Activated naive CD4-positive, alpha-beta T cell treated with anti-CD3 and anti-CD28 coated beads for 36 hours (primary cell): Measurements from ENCODE around the gene MMP15. TPM values are rescaled to one million over a fixed set of nuclear protein-coding genes. Genes with fewer than 3 reads are reported as not detected.
"Not testable (repeated sequence)": the region's sequence is repeated elsewhere in the genome, so short reads cannot be mapped to it uniquely, and the experiment has no call there.

Source experiments
- CTCF ChIA-PET: fragments of 350-600 bp; sonication (Branson Sonifier 250); formaldehyde crosslinking; loops from one replicate; lab custom pipeline; 2021; ENCODE audit warnings: antibody characterized with exemption; lab: Charles Lee
- DNase-seq: peaks from one replicate; pipeline ENCODE4 v3.0.0-alpha.2; 2020
- H3K27ac Mint-ChIP-seq: one replicate; pipeline ENCODE4 v1.8.0; 2021; ENCODE audit warnings: mild to moderate bottlenecking, mixed read lengths
- H3K27me3 Mint-ChIP-seq: one replicate; pipeline ENCODE4 v1.8.0; 2021; ENCODE audit warnings: low read depth, mixed read lengths
- H3K36me3 Mint-ChIP-seq: one replicate; pipeline ENCODE4 v1.8.0; 2021; ENCODE audit warnings: low read depth, mixed read lengths
- H3K4me1 Mint-ChIP-seq: one replicate; pipeline ENCODE4 v1.8.0; 2021; ENCODE audit warnings: low read depth, mixed read lengths
- H3K4me3 Mint-ChIP-seq: one replicate; pipeline ENCODE4 v1.8.0; 2021; ENCODE audit warnings: mild to moderate bottlenecking, moderate library complexity, mixed read lengths
- H3K9me3 Mint-ChIP-seq: one replicate; pipeline ENCODE4 v1.8.0; 2021; ENCODE audit warnings: mixed read lengths
- intact Hi-C: fragments of 100-400 bp; cut with micrococcal nuclease; formaldehyde crosslinking; loops from one replicate; pipeline ENCODE4 v1.15.1; 2023
- total RNA-seq, 2 experiments: library from RNA; stranded (reverse); gene quantifications; one replicate each; pipeline ENCODE4 v1.2.3, GENCODE V29; 2021

MMP15 gene
- under 1 TPM; 0.12 to 0.24 TPM for total RNA-seq

DNA sequence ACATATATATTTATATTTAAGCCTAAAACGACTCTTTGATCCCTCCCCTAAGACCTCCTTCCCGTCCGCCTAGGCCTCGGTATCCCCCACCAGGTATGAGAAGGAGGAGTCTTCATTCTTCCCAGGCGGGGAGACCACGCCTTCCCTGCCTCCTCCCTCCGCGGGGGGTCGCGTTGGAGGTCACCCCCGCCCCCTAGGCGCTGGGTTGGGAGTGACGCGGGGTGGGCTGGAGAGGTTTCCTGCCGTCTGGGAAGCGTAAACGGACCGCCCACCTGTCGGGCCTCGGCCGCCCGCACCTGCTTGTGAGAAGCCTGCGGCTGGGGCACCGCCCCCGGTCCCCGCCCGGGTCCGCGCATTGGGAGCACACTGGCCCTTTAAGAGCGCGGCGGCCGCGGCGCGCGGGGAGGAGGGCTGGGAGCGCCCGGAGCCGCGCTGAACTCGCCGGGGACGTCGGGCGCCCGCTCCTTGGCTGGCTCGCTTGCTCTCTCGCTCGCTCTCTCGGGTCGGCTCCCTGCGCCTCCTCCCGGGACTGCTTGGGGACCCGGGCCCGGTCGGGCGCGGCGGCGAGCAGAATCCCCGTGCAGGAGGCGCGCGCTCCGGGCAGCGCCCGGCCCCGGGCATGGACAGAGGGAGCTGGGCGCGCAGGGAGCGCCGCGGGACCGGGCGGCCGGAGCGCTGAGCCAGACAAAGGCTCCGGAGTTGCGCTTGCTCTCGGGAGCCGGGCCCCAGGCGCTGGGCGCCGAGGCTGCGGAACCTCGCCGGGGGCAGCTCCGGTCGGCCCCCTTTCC lies at the start of gene MMP15:
Gene MMP15, plus strand, starts transcription at position 404 of the 788 bp plus-strand sequence. CDS start 597 bp downstream, outside the sequence.
- intact Hi-C loops, result loop anchor here (1.0 to 10.0 kb wide), 5 partner anchors 104 to 709 kb away; partner anchors contain the start of genes CFAP20, CSNK2A2, GINS3 and GOT2
- Mint-ChIP-seq H3K36me3 (peaks cover 2% of the 10 kb centered on the region), H3K9me3 (no peaks in the 10 kb centered on the region), H3K4me3 (peak within 1 kb of the TSS; percentile 79), H3K4me1 (peaks cover 10% of the 10 kb centered on the region), H3K27ac (no peak within 1 kb of the TSS), H3K27me3 (no peaks in the 10 kb centered on the region)
- CTCF ChIA-PET, result interaction anchor here (0.5 to 2.0 kb wide), 4 partner anchors 17 to 476 kb away, joined by 3 to 8 read pairs (median 4); no protein-coding TSS in a partner anchor
- peak; percentile 60 for DNase-seq

DNA sequence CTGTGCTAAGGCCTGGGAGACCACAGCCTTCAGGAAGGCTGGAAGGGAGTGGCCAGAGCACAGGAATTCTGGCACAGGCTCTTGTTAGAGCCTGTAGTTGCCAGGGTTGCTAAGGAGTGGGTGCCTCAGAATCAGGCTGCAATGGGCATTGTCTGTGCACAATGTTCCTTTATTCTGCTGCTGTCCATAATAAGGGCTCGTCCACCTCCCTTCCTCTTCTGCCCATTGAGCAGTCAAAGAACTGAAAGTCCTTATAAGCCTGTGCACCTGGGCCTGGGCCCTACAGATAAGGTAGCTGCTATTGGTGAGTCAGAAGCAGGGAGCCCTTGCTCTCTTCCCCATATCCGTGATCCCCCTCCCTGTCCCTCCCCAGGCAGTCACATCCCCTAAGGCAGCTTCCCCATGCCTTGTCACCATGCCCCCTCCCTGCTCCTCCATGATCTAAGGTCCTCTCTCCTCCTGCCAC lies 49.2 kb upstream of the MMP15 start:
- no peaks in the 10 kb centered on the region for H3K4me1 Mint-ChIP-seq
- intact Hi-C loops, result no loop called here
- no peak for DNase-seq
- CTCF ChIA-PET, result no interaction called here
- H3K4me3 Mint-ChIP-seq, result no peak overlapping the region
- H3K27me3 Mint-ChIP-seq, result no peaks in the 10 kb centered on the region
- no peaks in the 10 kb centered on the region for H3K36me3 Mint-ChIP-seq
- H3K27ac Mint-ChIP-seq, result no peak overlapping the region
- H3K9me3 Mint-ChIP-seq, result no peaks in the 10 kb centered on the region

DNA sequence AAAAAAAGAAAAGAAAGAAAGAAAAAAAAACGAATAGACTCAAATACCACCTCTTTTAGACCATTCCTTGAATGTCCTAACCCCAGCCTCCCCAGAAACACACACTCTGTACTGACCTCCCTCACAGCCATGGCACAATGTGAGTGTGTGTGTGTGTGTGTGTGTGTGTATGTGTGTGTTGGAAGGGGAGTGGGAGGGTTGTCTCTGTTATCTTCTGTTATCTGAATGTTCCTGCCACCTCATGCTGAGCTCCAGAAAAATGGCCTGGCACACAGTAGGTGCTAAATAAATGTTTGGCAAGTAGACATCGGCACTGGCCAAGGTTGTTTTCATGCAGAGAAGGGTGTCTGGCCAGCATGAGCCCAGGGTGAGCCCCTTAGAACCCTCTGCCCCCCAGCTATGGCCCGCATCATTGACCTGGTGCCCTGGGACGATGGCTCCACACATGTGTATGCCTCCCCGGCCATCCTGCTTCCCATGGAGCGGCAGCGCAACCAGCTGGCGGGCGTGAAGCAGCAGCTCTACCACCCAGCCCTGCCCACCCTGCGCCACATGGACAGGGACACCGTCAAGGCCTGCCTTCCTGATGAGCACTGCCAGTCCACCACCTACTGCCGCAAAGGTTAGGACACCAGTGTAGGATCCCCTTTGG lies 48.0 kb upstream of the MMP15 start:
- no peak overlapping the region for H3K4me3 Mint-ChIP-seq
- intact Hi-C loops, result no loop called here
- H3K36me3 Mint-ChIP-seq, result no peaks in the 10 kb centered on the region
- no peaks in the 10 kb centered on the region for H3K4me1 Mint-ChIP-seq
- H3K9me3 Mint-ChIP-seq, result no peaks in the 10 kb centered on the region
- no peaks in the 10 kb centered on the region for H3K27me3 Mint-ChIP-seq
- no peak overlapping the region for H3K27ac Mint-ChIP-seq
- DNase-seq, result no peak
- CTCF ChIA-PET, result interaction anchor here (0.6 to 0.9 kb wide), 2 partner anchors 22 to 70 kb away, joined by 4 to 5 read pairs; no protein-coding TSS in a partner anchor

DNA sequence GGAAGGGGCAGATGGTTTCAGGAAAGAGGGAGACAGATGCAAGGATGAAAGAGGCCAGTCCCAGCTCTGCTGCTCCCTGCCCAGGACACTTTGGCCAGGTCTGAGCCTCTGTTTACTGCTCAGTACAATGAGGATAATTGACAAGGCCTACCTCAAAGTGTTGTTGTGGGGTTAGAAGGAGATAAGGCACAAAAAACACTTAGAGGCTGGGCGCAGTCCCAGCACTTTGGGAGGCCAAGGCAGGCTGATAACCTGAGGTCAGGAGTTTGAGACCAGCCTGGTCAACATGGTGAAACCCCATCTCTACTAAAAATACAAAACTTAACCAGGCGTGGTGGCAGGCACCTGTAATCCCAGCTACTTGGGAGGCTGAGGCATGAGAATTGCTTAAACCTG lies 47.5 kb upstream of the MMP15 start:
- H3K4me1 Mint-ChIP-seq, H3K27ac Mint-ChIP-seq, H3K36me3 Mint-ChIP-seq, H3K9me3 Mint-ChIP-seq, H3K4me3 Mint-ChIP-seq, DNase-seq, H3K27me3 Mint-ChIP-seq, intact Hi-C loops: not testable (repeated sequence)
- CTCF ChIA-PET, result interaction anchor here (0.6 to 0.9 kb wide), 2 partner anchors 21 to 71 kb away, joined by 4 to 5 read pairs; no protein-coding TSS in a partner anchor

DNA sequence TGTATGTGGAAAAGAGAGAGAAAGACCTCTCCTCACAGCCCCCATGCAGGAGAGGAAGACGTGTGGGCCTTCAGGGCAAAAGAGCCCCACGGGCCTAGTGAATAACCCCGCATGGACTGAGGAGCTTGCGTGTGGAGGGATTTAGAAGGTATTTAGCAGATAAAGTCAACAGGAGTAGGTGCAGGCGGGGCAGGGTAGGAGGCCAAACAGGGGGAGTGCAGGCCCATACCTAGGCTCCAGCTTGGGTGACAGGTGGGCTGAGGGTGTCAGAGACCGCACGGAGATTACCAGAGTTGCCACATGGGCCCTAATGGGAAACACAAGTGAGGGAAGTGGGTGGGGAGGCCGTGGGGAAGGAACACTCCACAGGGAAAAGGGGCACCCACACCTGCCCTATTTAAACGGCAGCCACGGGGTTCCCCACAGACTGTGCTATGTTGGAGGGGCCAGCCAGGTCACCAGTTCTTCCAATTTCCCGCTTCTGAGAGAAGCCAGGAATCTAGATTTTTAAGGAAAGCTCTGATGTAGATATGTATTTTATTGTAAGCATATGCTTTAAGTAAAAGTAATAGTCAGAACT lies 46.5 kb upstream of the MMP15 start:
- H3K4me1 Mint-ChIP-seq, result peaks cover 1% of the 10 kb centered on the region
- DNase-seq, result no peak
- H3K4me3 Mint-ChIP-seq, result no peak overlapping the region
- no peaks in the 10 kb centered on the region for H3K9me3 Mint-ChIP-seq
- no peaks in the 10 kb centered on the region for H3K36me3 Mint-ChIP-seq
- H3K27me3 Mint-ChIP-seq, result no peaks in the 10 kb centered on the region
- CTCF ChIA-PET, result no interaction called here
- no peak overlapping the region for H3K27ac Mint-ChIP-seq
- intact Hi-C loops, result no loop called here

DNA sequence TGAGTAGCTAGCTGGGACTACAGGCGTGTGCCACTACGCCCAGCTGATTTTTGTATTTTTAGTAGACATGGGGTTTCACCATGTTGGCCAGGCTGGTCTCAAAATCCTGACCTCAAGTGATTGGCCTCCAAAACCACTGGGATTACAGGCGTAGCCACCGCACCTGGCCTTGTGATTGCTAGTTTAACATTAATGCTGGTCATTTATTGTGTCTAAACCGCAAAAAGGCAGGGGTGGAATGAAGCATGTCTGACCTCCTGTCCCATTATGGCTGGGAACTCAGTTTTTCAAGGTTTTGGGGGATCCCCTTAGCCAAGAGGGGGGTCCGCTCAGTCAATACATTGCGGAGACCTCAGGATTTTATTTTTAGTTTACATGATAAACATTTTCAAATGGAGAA lies 43.9 kb upstream of the MMP15 start:
- no peak for DNase-seq
- Mint-ChIP-seq H3K4me3 (no peak overlapping the region), H3K9me3 (no peaks in the 10 kb centered on the region), H3K36me3 (no peaks in the 10 kb centered on the region), H3K27ac (no peak overlapping the region), H3K4me1 (peaks cover 9% of the 10 kb centered on the region), H3K27me3 (no peaks in the 10 kb centered on the region)
- CTCF ChIA-PET, result no interaction called here
- intact Hi-C loops, result no loop called here

DNA sequence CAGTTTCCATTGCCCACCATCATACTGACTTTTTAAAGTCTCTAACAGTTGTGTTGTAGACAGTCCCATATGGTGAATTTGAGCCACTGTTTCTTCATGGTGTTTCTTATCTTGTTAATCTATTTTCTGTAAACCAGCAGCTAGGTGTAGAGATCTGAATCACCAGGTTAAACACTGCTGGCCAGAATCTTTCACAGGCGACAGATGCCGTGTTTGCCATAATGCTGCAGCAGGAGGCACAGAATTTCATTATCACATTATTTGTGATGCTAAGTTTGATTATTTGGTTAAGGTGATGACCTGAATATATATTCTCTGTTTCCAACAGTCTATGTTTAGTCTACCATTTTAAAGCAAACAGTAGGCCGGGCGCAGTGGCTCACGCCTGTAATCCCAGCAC lies 43.2 kb upstream of the MMP15 start:
- Mint-ChIP-seq H3K36me3 (no peaks in the 10 kb centered on the region), H3K9me3 (no peaks in the 10 kb centered on the region), H3K4me1 (peaks cover 9% of the 10 kb centered on the region), H3K27me3 (no peaks in the 10 kb centered on the region), H3K27ac (no peak overlapping the region), H3K4me3 (no peak overlapping the region)
- CTCF ChIA-PET, result no interaction called here
- DNase-seq, result no peak
- intact Hi-C loops, result no loop called here

DNA sequence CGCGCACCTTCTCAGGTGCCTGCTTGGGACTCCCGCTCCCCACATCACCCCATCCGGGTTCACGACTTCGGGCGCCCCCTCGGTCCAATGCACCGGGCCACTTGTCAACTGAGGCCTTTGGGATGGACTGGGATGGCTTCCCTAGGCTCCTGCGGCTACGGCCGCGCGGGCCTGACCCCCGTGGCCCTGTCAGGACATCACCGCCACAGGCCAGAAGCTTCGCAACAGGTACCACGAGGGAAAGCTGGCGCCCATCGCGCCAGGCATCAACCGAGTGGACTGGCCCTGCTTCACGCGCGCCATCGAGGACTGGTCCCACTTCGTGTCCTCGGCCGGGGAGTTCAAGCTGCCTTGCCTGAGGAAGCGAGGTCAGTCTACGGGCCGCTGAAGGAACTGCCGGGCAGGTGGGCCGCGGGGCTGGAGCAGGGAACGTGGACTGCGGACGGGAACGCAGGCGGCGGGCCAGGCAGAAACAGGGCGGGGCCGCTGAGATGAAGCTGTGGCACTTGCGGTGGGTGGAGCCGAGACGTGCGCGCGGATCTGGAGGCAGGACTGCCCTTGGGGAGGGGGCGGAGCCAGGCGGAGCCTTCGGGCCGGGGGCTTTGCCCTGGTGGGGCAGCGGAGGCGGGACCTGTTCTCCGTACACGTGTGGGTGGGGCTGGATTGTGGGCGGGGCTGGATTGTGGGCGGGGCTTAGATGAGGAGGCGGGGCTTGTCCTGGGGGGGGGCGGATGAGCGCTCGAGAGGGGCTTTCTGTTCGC lies 40.9 kb upstream of the MMP15 start:
- H3K4me3 Mint-ChIP-seq, result peak overlapping the region; percentile 83
- H3K27ac Mint-ChIP-seq, result no peak overlapping the region
- peaks cover 9% of the 10 kb centered on the region for H3K4me1 Mint-ChIP-seq
- DNase-seq, result peak; percentile 95
- intact Hi-C loops, result loop anchor here (1.0 kb wide), 2 partner anchors 17 to 249 kb away; partner anchors contain the start of genes KATNB1 and USB1
- H3K9me3 Mint-ChIP-seq, result no peaks in the 10 kb centered on the region
- CTCF ChIA-PET, result interaction anchor here (1.6 kb wide), 1 partner anchor 15 kb away, joined by 4 read pairs; the partner anchor contains the start of gene ZNF319
- H3K36me3 Mint-ChIP-seq, result no peaks in the 10 kb centered on the region
- H3K27me3 Mint-ChIP-seq, result no peaks in the 10 kb centered on the region

DNA sequence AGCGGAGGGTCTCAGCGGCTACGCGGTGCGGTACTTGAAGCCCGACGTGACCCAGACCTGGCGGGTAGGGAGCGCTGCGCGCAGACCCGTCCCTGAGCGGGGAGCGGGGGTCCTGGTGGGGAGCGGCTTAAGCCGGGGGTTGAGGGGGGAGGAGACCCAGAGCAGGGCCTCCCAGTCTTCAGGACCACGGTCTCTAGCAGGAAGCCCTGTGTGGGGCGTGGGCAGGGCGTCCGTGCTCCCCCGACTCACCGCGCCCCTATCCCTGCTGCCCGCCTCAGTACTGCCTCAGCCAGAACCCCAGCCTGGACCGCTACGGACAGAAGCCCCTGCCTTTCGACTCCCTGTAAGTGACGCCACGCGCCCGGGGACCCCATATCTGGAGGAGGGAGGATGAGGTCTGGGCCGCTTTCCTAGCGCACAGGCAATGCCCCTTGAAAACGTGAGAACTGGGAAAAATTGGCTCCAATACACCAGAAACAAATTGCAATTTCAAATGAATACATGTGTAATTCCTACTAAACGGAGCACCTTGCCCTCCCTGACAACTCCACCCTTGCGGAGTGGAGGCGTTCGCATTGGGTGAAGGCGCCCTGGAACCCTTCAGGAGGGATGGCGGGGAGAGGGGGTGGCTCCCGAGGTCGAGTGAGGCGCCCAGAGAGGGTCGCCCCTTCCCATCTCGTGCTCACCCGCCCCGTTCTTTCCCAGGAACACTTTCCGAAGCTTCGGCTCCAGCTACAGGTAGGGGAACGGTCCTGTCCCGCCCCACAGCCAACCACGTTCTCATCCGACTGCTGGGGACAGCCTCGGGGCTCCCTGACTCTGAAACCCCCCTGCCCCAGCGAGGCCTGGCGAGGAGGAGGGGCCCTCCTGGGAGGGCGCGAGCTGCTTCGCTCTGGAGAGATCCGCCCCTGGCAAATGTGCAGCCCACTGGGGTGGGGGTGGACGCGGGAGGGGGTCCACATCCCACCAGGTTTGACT lies 40.1 kb upstream of the MMP15 start:
- no peak overlapping the region for H3K27ac Mint-ChIP-seq
- peaks cover 9% of the 10 kb centered on the region for H3K4me1 Mint-ChIP-seq
- H3K9me3 Mint-ChIP-seq, result no peaks in the 10 kb centered on the region
- peak overlapping the region; percentile 83 for H3K4me3 Mint-ChIP-seq
- H3K36me3 Mint-ChIP-seq, result no peaks in the 10 kb centered on the region
- CTCF ChIA-PET, result interaction anchor here (1.0 to 1.6 kb wide), 2 partner anchors 14 to 79 kb away, joined by 4 read pairs; partner anchors contain the start of gene ZNF319
- no peak for DNase-seq
- H3K27me3 Mint-ChIP-seq, result no peaks in the 10 kb centered on the region
- intact Hi-C loops, result loop anchor here (1.0 kb wide), 2 partner anchors 16 to 250 kb away; partner anchors contain the start of genes KATNB1 and USB1

DNA sequence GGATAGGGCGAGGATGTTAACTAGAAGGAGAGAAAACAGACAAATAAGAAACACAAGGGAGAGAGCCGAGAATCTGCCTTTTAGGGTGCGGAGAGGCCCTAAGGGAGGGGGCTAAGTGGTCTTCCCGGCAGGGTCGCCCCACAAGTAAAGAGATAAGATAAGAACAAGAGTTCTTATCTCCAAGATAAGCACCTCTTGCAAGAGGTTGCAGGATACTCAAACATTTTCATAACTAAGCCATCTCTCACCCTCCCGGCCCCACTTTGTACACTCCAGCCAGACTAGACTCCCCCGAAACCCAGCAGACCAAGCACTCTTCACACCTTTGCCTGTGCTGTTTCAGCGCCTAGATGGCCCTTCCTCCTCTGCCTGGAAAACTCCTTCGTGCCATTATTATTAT lies 39.4 kb upstream of the MMP15 start:
- no peak overlapping the region for H3K27ac Mint-ChIP-seq
- no peaks in the 10 kb centered on the region for H3K36me3 Mint-ChIP-seq
- H3K27me3 Mint-ChIP-seq, result no peaks in the 10 kb centered on the region
- peak overlapping the region; percentile 2 for H3K4me3 Mint-ChIP-seq
- intact Hi-C loops, result no loop called here
- CTCF ChIA-PET, result interaction anchor here (0.6 to 1.0 kb wide), 2 partner anchors 80 to 250 kb away, joined by 3 to 4 read pairs; no protein-coding TSS in a partner anchor
- no peaks in the 10 kb centered on the region for H3K9me3 Mint-ChIP-seq
- DNase-seq, result no peak
- H3K4me1 Mint-ChIP-seq, result peaks cover 9% of the 10 kb centered on the region
